22Rv1 (cell line): Measurements from ENCODE around the gene NSUN5.
A peak's percentile ranks its signal among the peaks of the same experiment; 100 is the strongest.
"Not testable (repeated sequence)": the region's sequence is repeated elsewhere in the genome, so short reads cannot be mapped to it uniquely, and the experiment has no call there.

Source experiments
- H3K27ac ChIP-seq: fragments of 450-650 bp; 2 replicates; pipeline ENCODE4 v1.5.1; 2017
- ZFX ChIP-seq: fragments of 450-650 bp; IDR thresholded peaks from 2 replicates; pipeline ENCODE4 v1.6.1; 2017; ENCODE audit warnings: antibody characterized with exemption, borderline replicate concordance
- TF ChIP-seq, protein P1 (sequence below): fragments of 450-650 bp; IDR thresholded peaks from 2 replicates; pipeline ENCODE4 v1.5.1; 2017; ENCODE audit warnings: mild to moderate bottlenecking

NSUN5 gene

GRCh38 chr7:73308074-73308664 lies 457 bp downstream of the NSUN5 start:
- H3K27ac ChIP-seq = peak overlapping the region; percentile 78
- TF ChIP-seq, protein P1, sequence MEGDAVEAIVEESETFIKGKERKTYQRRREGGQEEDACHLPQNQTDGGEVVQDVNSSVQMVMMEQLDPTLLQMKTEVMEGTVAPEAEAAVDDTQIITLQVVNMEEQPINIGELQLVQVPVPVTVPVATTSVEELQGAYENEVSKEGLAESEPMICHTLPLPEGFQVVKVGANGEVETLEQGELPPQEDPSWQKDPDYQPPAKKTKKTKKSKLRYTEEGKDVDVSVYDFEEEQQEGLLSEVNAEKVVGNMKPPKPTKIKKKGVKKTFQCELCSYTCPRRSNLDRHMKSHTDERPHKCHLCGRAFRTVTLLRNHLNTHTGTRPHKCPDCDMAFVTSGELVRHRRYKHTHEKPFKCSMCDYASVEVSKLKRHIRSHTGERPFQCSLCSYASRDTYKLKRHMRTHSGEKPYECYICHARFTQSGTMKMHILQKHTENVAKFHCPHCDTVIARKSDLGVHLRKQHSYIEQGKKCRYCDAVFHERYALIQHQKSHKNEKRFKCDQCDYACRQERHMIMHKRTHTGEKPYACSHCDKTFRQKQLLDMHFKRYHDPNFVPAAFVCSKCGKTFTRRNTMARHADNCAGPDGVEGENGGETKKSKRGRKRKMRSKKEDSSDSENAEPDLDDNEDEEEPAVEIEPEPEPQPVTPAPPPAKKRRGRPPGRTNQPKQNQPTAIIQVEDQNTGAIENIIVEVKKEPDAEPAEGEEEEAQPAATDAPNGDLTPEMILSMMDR = no peak
- TF ChIP-seq ZFX = no peak

DNA sequence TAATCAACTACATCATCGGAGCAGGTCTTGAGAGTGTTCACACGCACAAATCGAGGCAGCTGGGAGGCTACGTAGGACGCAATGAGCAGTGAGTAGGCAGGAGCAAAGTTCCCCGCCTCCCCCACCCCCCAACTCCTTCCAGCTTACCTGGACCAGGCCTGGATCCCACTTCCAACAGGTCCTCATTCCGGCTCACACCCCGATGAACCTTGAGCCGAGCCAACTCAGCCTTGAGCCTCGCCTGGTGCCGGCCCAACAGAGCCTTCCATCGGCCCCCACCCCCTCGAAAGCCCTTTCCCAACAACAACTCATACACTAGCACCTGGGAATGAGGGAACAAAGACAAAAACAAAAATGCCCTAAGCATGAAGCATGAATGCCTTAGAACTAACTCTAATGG lies 1.2 kb downstream of the NSUN5 start:
- no peak for TF ChIP-seq ZFX
- no peak overlapping the region for H3K27ac ChIP-seq

DNA sequence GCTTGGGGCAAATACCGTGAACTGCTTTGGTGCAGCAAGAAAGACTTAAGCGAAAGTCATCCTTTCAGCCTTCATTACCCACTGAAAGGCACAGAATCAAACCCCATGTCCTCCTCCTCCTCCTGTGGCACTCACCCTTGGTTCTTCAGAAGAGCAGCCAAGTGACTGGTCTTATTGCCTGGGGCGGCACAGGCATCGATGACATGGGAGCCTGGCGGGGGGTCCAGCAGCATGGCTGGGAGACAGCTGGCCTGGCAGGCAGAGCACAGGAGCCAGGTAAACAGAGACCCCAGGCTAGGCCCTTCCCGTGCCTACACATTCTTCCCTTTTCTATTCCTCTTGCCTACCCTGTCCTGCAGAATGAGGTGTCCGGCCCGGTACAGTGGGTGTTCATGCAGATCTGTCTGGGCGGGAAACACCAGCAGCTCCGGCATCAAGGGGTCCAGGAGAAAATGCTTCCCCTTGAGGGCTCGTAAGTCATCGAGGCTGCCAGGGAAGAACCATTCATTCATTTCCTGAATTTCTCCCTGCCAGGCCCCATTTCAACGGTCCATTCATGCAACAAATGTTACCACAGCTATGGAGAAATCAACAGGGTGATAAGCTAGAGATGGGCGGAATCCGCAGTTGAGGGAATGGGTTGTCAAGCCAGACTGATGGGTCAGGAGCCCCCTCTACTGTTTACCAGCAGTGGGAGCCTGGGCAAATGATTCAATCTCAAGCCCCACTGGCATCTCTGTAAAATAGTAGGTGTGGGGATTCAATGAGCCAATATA lies 3.8 kb downstream of the NSUN5 start:
- not testable (repeated sequence) for H3K27ac ChIP-seq

- no peak overlapping the region for H3K27ac ChIP-seq
- TF ChIP-seq ZFX = no peak
- TF ChIP-seq, protein P1 = no peak
Observed at GRCh38 chr7:73304071-73304470, 4.6 kb downstream of the NSUN5 start.

- TF ChIP-seq, protein P1 = no peak
- TF ChIP-seq ZFX = no peak
- no peak overlapping the region for H3K27ac ChIP-seq
Observed at GRCh38 chr7:73303546-73303945, 5.1 kb downstream of the NSUN5 start.

DNA sequence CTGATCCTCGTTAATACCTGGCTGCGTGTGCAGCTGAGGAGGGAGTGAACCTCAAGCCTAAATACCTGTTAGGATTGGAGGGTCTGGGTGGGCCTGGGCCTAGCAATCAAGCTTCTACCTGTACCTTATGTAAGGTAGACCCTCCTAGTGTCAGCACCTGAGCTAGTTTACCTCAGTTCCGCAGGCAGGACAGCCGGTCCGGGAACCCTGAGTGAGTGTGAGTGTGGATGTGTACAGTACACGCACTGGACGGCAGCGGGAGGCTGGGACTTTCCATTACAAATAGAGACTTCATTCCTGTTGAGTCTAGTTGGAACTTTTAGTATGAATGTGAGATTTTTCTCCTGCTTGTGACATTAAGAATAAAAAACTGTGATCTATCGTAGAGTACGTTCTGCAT lies 5.8 kb downstream of the NSUN5 start:
- H3K27ac ChIP-seq = not testable (repeated sequence)

- H3K27ac ChIP-seq = not testable (repeated sequence)
- TF ChIP-seq, protein P1 = peak; percentile 57
Observed at GRCh38 chr7:73301108-73301507, 7.5 kb downstream of the NSUN5 start.

- H3K27ac ChIP-seq = not testable (repeated sequence)
Observed at GRCh38 chr7:73299812-73300211, 8.8 kb downstream of the NSUN5 start.

DNA sequence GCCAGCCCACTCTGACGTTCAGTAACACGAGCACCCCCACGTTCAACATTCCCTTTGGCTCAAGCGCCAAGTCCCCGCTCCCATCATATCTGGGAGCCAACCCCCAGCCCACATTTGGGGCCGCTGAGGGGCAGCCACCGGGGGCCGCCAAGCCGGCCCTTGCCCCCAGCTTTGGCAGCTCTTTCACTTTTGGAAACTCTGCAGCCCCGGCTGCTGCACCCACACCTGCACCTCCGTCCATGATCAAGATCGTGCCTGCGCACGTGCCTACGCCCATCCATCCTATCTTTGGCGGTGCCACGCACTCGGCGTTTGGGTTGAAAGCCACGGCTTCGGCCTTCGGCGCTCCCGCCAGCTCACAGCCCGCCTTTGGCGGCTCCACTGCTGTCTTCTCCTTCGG lies 10.9 kb downstream of the NSUN5 start:
- H3K27ac ChIP-seq = not testable (repeated sequence)

DNA sequence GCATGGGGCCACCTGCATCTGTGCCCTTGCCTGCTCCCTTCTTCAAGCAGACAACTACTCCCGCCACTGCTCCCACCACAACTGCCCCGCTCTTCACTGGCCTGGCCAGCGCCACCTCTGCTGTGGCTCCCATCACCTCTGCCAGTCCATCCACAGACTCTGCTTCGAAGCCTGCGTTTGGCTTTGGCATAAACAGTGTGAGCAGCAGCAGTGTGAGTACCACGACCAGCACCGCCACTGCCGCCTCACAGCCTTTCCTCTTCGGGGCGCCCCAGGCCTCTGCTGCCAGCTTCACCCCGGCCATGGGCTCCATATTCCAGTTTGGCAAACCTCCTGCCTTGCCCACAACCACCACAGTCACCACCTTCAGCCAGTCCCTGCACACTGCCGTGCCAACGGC lies 11.4 kb downstream of the NSUN5 start:
- H3K27ac ChIP-seq = not testable (repeated sequence)

- H3K27ac ChIP-seq = not testable (repeated sequence)
Observed at GRCh38 chr7:73277210-73277609, 31.4 kb downstream of the NSUN5 start.

GRCh38 chr7:73267813-73268212 lies 40.8 kb downstream of the NSUN5 start:
- H3K27ac ChIP-seq = not testable (repeated sequence)

GRCh38 chr7:73266719-73267368 lies 41.8 kb downstream of the NSUN5 start:
- not testable (repeated sequence) for H3K27ac ChIP-seq

DNA sequence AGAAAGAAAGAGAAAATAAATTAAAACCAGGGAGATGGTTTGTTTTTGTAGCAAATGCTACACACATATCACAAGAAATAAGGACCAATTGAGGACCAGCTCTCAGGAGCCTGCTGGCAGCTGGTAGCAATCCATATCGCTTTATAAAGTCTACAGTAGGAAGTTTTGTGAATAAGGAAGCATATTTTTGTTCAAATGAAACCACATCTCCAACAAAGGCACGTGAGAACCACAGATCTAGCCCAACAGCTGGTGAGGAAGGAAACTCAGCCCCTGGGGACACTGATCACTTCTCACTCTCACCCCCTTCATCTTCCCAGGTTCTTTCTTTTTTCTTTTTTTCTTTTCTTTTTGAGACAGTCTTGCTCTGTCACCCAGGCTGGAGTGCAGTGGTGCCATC lies 46.2 kb downstream of the NSUN5 start:
- H3K27ac ChIP-seq = not testable (repeated sequence)
